SKM-1 (cell line): ENCODE results near the gene LAMC2.
A peak's percentile ranks its signal among the peaks of the same experiment; 100 is the strongest.
"Not testable (repeated sequence)": the region's sequence is repeated elsewhere in the genome, so short reads cannot be mapped to it uniquely, and the experiment has no call there.

Source experiments
- DNase-seq: peaks from one replicate; lab custom pipeline; 2025; ENCODE audit not compliant: unreplicated experiment; lab: John Stamatoyannopoulos, UW

Gene LAMC2

GRCh38 chr1:183255073-183255472 is 69.0 kb downstream of the LAMC2 start:
- DNase-seq, result no peak

DNA sequence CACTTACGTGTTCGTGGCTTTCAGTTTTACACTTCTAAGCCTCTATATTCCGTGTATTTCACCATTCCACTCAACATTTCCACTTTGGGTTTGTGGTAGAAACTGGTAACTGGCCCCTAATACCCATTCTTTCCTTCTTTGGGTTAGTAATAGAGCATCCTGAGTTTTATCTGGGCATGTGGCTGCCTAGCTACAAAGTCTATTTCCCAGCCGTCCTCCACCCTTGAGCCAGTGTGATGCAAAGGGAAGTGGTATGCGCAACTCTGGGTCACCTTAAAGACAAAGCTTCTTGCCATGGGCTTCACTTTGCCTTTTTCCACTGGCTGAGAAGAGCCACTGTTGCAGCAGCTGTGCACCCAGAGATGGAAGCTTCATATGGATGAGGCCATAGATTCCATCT is 73.9 kb downstream of the LAMC2 start:
- peak; percentile 71 for DNase-seq

- no peak for DNase-seq
These were observed 76.7 kb downstream of the LAMC2 start for GRCh38 chr1:183262628-183263200.

- DNase-seq, result no peak
These were observed 78.0 kb downstream of the LAMC2 start for GRCh38 chr1:183263886-183264602.

DNA sequence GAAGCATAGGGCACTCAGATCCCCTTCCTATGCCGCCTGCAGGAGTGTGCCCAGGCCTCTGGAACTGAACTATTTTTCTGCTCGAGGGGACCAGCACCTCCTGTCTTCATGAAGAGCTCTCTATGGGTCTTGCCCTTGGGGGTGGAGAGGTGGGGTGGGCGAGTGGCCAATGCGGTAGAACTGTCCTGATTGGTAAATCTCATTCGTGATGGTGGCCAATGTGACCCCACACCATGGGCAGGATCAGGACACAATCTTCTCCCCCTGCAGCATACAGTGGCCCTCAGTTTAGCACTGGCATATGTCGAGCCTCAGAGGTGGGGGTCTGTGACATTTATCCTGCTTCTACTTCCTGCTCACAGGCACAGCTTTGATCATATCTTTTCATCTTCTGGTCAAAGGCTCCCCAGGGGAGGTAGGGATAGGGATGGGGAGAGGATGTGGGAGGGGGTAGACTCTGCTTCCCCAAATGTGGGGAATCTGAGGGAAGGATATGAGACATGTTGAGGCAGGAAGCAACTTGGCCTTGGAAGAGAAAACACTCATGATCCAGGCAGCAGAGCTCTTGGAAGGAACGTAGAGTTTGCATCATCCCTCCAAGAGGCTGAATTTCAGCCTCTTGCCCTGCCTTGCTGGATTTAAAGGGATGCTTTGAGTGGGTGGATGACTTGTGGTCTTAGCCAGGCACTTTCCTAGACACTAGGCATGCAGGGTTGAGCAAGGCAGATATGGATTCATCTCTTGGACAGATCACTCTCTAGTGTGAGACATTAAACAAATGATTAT is 81.8 kb downstream of the LAMC2 start:
- DNase-seq, result no peak

DNA sequence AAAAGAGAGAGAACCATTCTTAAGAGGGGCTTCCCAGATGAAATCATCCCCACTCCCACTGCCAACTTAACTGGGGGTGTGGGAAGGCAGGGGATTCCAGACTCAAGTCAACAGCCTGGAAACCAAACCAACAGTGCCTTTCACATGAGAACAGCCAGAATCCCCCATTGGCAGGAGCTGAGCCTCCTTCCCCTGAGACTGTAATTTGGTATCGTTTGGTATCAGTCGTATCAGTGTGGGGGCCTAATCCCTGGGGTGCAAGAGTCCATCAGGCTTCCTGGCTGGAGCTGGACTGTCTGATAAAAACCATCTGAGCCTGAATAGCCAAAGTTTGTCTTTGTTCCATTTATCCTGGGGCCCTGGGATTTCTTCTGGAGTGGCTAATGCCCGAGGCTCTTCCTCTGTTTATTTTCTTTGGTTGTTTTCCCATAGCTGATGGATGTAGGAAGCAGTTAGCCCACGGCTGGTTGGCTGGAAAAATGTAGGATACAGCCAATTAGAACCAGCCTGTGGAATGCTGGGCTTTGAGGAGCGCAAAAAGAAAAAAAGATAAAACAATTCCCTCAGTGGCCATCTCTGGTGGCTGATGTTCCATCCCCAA is 84.6 kb downstream of the LAMC2 start:
- DNase-seq, result no peak

GRCh38 chr1:183272390-183272848 is 86.4 kb downstream of the LAMC2 start:
- no peak for DNase-seq

- no peak for DNase-seq
These were observed 87.2 kb downstream of the LAMC2 start for GRCh38 chr1:183273300-183273699.

DNA sequence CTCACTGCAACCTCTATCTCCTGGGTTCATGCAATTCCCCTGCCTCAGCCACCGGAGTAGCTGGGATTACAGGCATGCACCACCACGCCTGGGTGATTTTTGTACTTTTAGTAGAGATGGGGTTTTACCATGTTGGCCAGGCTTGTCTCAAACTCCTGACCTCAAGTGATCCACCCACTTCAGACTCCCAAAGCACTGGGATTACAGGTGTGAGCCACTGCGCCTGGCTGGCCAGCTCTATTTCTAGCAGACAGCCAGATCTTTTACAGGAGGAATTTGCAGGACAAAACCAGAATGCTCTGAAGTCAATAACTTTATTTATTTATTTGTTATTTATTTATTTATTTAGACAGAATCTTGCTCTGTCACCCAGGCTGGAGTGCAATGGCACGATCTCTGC is 87.9 kb downstream of the LAMC2 start:
- not testable (repeated sequence) for DNase-seq

DNA sequence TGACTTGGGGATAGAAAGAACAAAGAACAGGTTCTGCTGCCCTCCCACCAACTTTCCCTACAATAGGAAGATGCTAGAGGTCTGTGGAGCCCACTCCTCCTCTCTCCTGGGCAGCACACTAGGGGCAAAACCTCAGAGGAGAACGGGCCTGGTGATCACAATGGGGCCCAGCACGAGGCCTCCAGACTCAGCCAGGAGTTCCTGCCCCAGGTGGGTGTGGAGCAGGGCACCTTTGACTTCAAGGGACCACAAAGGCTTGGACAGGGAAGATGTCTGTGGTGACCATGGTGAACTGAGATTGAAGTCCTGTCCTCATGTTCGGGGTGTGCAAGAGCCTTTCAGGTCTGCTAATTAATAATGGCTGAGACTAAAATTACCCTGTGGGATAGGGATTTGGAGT is 88.8 kb downstream of the LAMC2 start:
- no peak for DNase-seq

- DNase-seq, result no peak
These were observed 89.3 kb downstream of the LAMC2 start for GRCh38 chr1:183275322-183275721.

DNA sequence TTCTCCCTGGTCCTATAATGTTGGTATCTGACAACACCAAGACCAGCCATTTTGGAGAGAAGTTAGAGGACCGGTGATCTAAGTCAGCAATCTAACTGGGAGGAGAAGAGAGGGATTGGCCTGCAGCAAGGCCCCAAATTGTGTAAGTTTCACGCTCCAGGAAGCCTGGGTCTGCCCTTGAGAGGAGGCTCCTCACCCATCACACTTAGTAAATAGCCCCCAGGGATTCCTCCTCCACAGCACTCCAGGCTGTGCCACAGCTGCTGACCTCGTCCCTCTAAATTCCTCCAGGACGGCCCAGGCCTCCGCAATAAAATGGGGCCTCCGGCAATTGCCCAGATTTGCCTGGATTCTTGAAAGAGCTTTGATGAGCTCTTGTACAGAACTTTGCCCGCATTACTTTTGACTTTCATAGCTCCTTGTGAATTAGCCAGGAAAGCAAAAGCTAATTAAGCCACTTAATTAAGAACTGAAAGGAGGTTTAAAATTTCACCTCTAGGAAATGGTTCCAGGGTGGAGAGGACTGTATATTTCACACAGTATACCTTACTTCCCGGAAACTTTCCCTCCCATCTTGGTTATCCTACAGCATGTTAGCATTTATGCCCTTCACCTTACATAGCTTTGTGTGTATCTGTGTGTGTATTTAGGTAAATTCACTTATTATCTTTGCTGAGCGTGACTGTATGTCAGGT is 90.5 kb downstream of the LAMC2 start:
- no peak for DNase-seq

DNA sequence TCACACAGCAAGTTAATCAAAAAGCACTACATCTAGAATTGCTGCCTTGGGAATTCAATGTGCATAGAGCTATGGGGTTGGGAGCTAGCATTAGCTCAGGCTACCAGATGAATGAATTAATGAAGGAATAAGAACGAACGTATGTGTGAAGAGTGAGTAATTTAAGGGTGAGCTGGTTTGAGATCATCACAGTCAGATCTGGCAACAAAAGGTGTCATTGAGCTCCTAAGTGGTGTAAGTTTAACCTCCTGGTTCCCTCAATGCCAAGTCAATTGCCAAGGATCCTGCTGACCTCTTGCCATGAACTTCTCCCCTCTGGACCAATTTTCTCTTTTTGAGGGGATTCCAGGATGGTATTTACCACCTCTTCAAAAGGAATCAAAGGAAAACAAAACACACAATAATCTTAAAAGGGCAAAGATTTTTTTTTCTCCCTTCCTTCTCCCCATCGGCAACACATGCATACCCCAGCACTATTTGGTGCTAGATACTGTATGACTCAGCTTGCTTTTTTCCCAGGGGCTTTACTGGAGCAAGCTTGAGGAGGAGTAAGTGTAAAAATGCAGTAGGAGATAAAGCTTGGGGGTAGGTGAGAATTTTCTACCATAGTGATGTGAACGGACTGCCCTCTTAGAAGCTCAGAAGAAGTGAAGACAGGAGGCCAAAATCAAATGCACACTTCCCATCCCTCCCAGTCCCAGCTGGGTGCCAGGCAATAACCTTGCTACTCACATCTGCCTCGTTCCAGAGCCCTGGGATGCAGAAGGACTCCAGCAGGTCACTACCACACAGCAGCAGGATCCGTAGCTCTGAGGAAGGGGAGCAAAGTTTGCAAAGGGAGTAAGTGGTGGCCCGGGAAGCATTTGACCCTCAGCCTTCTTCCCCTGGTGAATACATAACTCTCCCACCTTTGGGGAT is 92.0 kb downstream of the LAMC2 start:
- DNase-seq, result no peak

- no peak for DNase-seq
These were observed 92.9 kb downstream of the LAMC2 start for GRCh38 chr1:183278739-183279591.

- DNase-seq, result peak; percentile 98
These were observed 93.8 kb downstream of the LAMC2 start for GRCh38 chr1:183279835-183280234.

- DNase-seq, result peak; percentile 76
These were observed 95.0 kb downstream of the LAMC2 start for GRCh38 chr1:183281039-183281438.

GRCh38 chr1:183281553-183282091 is 95.6 kb downstream of the LAMC2 start:
- DNase-seq, result peak; percentile 81

GRCh38 chr1:183282101-183282855 is 96.2 kb downstream of the LAMC2 start:
- DNase-seq, result no peak
